ENCODE data around the gene PPP1R27.
A peak's percentile ranks its signal among the peaks of the same experiment; 100 is the strongest.

PPP1R27 gene

DNA sequence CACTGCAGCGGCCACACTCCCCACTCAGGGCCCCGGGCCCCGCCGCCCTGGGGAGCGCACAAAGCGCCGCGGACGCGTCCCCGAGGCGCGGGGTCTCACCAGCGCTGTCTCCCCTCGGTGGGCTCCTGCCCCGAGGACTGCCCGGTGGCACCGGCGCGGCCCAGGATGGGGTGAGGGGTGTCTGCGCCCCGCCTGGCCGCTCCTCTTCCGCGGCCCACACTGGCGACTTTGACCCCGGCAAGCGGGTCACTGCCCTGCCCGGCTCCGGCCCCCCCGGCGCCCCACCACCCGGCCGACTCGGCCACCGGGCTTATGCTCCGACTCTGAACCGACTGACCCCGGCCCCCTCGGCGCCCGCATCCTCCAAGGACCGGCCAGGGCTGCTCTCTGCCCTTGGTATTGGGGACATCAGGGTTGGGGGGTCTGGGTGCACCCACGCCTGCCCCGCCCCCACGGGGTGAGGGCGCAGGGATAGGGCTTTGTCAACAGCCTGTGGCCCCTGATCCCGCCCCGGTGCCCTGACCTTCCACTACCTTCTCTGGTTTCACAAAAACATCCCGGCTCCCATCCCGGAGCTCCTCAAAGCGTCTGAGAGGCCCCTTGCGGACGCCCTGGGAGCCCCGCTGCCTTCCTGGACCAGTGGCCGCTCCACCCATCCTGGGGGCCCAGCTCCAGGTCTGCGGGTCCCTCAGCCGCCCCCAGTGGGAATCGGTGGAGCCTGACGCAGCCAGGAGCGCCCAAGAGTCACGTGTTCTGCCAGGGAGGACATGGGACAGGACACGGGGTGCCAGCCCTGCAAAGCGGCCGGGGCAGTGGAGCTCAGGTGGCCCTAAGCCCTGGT, 30.1 kb downstream of the PPP1R27 start:
- Histone ChIP-seq H2AFZ (ENCODE audit: low read length) (no peak overlapping the region), H3K27ac (ENCODE audit: low read length) (no peak overlapping the region), H3F3A (ENCODE audit: insufficient read depth, low read length) (no peaks in the 10 kb centered on the region), H3K4me3 (ENCODE audit: low read length) (no peak overlapping the region), H3K9me3 (replicated peaks; ENCODE audit: insufficient read depth, low read length) (no peaks in the 10 kb centered on the region), H3K9ac (ENCODE audit: low read length) (no peak overlapping the region), H4K20me1 (ENCODE audit: insufficient read depth, low read length) (no peaks in the 10 kb centered on the region), H3K9me2 (replicated peaks; ENCODE audit: insufficient read depth, low read length) (no peaks in the 10 kb centered on the region), H3K36me3 (replicated peaks; ENCODE audit: insufficient read depth, low read length) (no peaks in the 10 kb centered on the region), H3K4me2 (ENCODE audit: low read depth, low read length) (no peak overlapping the region), H3K79me2 (ENCODE audit: low read length) (no peaks in the 10 kb centered on the region), H3K27me3 (replicated peaks; ENCODE audit: insufficient read depth, low read length) (peaks cover 94% of the 10 kb centered on the region), H3K4me1 (ENCODE audit: low read length) (no peaks in the 10 kb centered on the region)
- DNase-seq: no peak
- TF ChIP-seq EZH2 (optimal IDR thresholded peaks at IDR 0.05; ENCODE audit: low read depth, low read length): peak; percentile 82
- TF ChIP-seq, protein P1, sequence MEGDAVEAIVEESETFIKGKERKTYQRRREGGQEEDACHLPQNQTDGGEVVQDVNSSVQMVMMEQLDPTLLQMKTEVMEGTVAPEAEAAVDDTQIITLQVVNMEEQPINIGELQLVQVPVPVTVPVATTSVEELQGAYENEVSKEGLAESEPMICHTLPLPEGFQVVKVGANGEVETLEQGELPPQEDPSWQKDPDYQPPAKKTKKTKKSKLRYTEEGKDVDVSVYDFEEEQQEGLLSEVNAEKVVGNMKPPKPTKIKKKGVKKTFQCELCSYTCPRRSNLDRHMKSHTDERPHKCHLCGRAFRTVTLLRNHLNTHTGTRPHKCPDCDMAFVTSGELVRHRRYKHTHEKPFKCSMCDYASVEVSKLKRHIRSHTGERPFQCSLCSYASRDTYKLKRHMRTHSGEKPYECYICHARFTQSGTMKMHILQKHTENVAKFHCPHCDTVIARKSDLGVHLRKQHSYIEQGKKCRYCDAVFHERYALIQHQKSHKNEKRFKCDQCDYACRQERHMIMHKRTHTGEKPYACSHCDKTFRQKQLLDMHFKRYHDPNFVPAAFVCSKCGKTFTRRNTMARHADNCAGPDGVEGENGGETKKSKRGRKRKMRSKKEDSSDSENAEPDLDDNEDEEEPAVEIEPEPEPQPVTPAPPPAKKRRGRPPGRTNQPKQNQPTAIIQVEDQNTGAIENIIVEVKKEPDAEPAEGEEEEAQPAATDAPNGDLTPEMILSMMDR (IDR thresholded peaks at IDR 0.05; ENCODE audit: low read length): no peak

DNA sequence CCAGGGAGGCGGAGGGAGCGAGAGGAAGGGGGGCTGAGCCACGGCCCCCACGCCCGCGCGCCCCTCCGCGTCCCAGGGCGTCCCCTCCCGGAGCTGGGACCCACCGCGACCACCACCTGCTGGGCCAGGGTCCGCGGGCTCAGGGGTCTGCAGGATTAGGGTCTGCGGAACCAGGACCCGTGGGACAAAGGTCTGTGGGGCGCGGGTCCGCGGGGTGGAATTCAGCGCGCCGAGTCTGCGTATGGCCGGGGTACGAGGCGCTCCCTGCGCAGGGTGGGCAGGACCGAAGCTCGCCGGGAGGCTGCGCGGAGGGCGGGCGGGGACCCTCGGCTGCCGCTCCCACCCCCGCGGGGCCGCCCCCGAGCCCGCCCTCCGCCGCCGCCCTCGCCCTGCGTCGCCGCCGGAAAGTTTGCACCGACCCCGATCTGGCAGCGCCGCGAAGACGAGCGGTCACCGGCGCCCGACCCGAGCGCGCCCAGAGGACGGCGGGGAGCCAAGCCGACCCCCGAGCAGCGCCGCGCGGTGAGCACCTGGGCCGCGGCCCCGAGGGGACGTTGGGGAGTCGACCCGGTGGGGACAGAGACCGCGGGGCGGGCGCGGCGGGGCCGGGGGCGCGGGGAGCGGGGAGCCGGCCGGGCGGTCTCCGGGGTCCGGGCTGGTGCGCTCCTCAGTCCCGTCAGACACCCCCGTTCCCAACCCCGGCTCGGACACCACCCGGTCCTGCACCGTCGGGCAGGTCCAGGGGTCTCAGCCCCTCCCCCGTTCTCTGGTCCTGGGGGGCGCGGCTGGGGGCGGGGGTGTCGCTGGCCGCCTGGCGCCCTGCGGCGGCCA, 30.9 kb downstream of the PPP1R27 start, which contains the start of gene GCGR:
TSS of gene GCGR (plus strand) at position 423 of the 831 bp plus-strand sequence. CDS start 4,869 bp downstream, outside the sequence.
- Histone ChIP-seq H3K4me1 (ENCODE audit: low read length) (no peaks in the 10 kb centered on the region), H2AFZ (ENCODE audit: low read length) (no peak within 1 kb of the TSS), H3K36me3 (replicated peaks; ENCODE audit: insufficient read depth, low read length) (no peaks in the 10 kb centered on the region), H3K4me3 (ENCODE audit: low read length) (no peak within 1 kb of the TSS), H4K20me1 (ENCODE audit: insufficient read depth, low read length) (no peaks in the 10 kb centered on the region), H3K9me2 (replicated peaks; ENCODE audit: insufficient read depth, low read length) (no peaks in the 10 kb centered on the region), H3K9me3 (replicated peaks; ENCODE audit: insufficient read depth, low read length) (no peaks in the 10 kb centered on the region), H3K27me3 (replicated peaks; ENCODE audit: insufficient read depth, low read length) (peaks cover 92% of the 10 kb centered on the region), H3K4me2 (ENCODE audit: low read depth, low read length) (no peak within 1 kb of the TSS), H3K27ac (ENCODE audit: low read length) (no peak within 1 kb of the TSS), H3K9ac (ENCODE audit: low read length) (no peak within 1 kb of the TSS), H3K79me2 (ENCODE audit: low read length) (no peaks in the 10 kb centered on the region), H3F3A (ENCODE audit: insufficient read depth, low read length) (no peaks in the 10 kb centered on the region)
- no peak for DNase-seq
- TF ChIP-seq EZH2phosphoT487 (IDR thresholded peaks at IDR 0.05; ENCODE audit: low read length): no peak
- TF ChIP-seq, protein P1 (IDR thresholded peaks at IDR 0.05; ENCODE audit: low read length): no peak
- no peak for TF ChIP-seq EZH2 (optimal IDR thresholded peaks at IDR 0.05; ENCODE audit: low read depth, low read length)

DNA sequence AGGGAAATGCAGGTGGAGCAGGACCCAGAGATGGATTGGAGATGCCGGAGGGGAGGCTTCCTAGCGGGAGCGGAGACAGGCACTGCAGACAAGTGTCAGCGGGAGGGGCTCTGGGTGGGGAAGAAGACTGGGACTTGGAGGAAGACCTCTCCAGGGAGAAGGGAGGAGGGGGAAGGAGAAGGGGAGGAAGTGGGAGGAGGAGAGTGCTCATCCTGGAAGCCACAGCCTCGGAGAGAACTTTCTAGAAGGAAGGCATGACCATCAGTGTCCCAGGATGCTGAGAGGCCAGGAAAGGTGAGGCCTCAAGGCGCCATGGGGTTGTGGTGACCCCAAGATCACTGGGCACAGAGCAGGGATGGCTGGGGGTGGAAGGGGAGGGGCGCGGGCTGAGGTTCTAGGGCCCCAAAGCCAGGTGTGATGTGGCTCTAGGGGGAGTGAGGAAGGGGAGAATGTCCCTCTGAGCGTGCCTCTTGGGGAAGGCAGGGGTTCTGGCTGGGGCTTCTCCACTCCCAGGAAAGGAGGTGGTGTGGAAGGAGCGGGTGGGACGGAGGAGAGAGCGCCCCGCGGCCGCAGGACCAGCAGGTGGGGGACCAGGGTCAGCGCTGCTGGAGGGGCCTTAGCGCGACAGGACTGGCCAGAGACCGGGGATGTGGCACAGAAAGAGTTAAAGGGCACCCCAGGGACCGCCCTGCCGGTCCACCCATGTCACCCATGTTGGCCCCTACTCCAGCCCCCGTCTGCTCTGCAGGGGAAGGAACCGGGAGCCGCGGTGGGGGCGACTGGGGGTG, 31.8 kb downstream of the PPP1R27 start:
- H3K4me1 ChIP-seq (ENCODE audit: low read length): no peaks in the 10 kb centered on the region
- H3K4me2 ChIP-seq (ENCODE audit: low read depth, low read length): no peak overlapping the region
- peaks cover 84% of the 10 kb centered on the region for H3K27me3 ChIP-seq (replicated peaks; ENCODE audit: insufficient read depth, low read length)

More for the DNA sequence above, 31.8 kb downstream of the PPP1R27 start:
- H3K36me3 ChIP-seq (replicated peaks; ENCODE audit: insufficient read depth, low read length): no peaks in the 10 kb centered on the region
- no peaks in the 10 kb centered on the region for H3K9me3 ChIP-seq (replicated peaks; ENCODE audit: insufficient read depth, low read length)
- no peak for TF ChIP-seq EZH2 (optimal IDR thresholded peaks at IDR 0.05; ENCODE audit: low read depth, low read length)
- TF ChIP-seq, protein P1 (IDR thresholded peaks at IDR 0.05; ENCODE audit: low read length): no peak
- no peak for TF ChIP-seq EZH2phosphoT487 (IDR thresholded peaks at IDR 0.05; ENCODE audit: low read length)
- H3K9ac ChIP-seq (ENCODE audit: low read length): no peak overlapping the region
- no peaks in the 10 kb centered on the region for H3K79me2 ChIP-seq (ENCODE audit: low read length)
- H3K9me2 ChIP-seq (replicated peaks; ENCODE audit: insufficient read depth, low read length): no peaks in the 10 kb centered on the region
- H3F3A ChIP-seq (ENCODE audit: insufficient read depth, low read length): no peaks in the 10 kb centered on the region
- H4K20me1 ChIP-seq (ENCODE audit: insufficient read depth, low read length): no peaks in the 10 kb centered on the region
- no peak overlapping the region for H3K4me3 ChIP-seq (ENCODE audit: low read length)
- DNase-seq: no peak
- H2AFZ ChIP-seq (ENCODE audit: low read length): no peak overlapping the region
- no peak overlapping the region for H3K27ac ChIP-seq (ENCODE audit: low read length)
